B cell (primary cell): Measurements from ENCODE around the gene SCN8A.

ENCODE experiments used
- EZH2 ChIP-seq: IDR thresholded peaks from 2 replicates; pipeline ENCODE4 v1.6.1; 2012; ENCODE audit warnings: borderline replicate concordance, low read depth, mild to moderate bottlenecking, moderate library complexity, low read length; ENCODE audit not compliant: insufficient read depth, poor library complexity, severe bottlenecking
- TF ChIP-seq, protein P1 (sequence below): fragments of 200-600 bp; IDR thresholded peaks from one replicate; pipeline ENCODE4 v1.8.0; 2022; ENCODE audit warnings: antibody characterized with exemption, mild to moderate bottlenecking

DNA sequence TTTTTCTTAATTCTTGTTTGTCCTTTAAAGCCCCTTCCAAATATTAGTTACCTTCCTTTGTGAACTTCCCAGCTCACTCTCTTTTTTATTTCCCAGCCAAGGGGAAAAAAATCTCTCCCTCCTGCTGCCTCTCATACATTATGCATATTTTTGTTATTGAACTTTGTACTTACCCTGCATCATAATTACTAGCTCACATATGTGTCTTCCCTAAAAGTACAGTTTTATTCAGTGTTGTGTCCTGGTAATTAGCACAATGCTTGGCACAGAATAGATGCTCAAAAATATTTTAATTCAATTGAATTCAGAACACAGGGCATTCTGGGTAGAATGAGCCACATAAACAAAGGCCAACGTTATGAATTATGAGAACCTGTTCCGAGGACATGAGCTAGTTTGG lies 91.9 kb downstream of the SCN8A start:
- TF ChIP-seq, protein P1, sequence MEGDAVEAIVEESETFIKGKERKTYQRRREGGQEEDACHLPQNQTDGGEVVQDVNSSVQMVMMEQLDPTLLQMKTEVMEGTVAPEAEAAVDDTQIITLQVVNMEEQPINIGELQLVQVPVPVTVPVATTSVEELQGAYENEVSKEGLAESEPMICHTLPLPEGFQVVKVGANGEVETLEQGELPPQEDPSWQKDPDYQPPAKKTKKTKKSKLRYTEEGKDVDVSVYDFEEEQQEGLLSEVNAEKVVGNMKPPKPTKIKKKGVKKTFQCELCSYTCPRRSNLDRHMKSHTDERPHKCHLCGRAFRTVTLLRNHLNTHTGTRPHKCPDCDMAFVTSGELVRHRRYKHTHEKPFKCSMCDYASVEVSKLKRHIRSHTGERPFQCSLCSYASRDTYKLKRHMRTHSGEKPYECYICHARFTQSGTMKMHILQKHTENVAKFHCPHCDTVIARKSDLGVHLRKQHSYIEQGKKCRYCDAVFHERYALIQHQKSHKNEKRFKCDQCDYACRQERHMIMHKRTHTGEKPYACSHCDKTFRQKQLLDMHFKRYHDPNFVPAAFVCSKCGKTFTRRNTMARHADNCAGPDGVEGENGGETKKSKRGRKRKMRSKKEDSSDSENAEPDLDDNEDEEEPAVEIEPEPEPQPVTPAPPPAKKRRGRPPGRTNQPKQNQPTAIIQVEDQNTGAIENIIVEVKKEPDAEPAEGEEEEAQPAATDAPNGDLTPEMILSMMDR = no peak
- no peak for TF ChIP-seq EZH2
